Measurements from ENCODE around the gene MAP3K13. TPM values are rescaled to one million over a fixed set of nuclear protein-coding genes. Genes with fewer than 3 reads are reported as not detected.
A peak's percentile ranks its signal among the peaks of the same experiment; 100 is the strongest.

MAP3K13 gene
- total and polyA plus RNA-seq, 4 experiments from 2014 or later = 8.7 to 47.9 (median 25.4) TPM

GRCh38 chr3:185532901-185533300, 170.0 kb downstream of the MAP3K13 start:
- ChIA-PET CTCF (ENCODE audit: partially characterized antibody) (interaction anchor here (1.6 kb wide), 1 partner anchor 42 kb away, joined by 4 read pairs; no protein-coding TSS in a partner anchor), POLR2A (ENCODE audit: partially characterized antibody) (no interaction called here)
- Mint-ChIP-seq H3K4me3 (no peak overlapping the region), H3K4me1 (peaks cover 4 to 8% (median 7%) of the 10 kb centered on the region in 4 donors), H3K27me3 (peaks cover 0 to 1% of the 10 kb centered on the region in 2 donors), H3K9me3 (no peaks in the 10 kb centered on the region), H3K27ac (no peak overlapping the region), H3K36me3 (no peaks in the 10 kb centered on the region)
- no peak for DNase-seq
- H3K4me3 ChIP-seq (ENCODE audit: low read length in 2 of 2) = no peak overlapping the region
- H3K36me3 ChIP-seq (ENCODE audit: insufficient read depth, low read length) = no peaks in the 10 kb centered on the region
- H3K4me1 ChIP-seq (ENCODE audit: insufficient read depth, low read length) = peaks cover 7% of the 10 kb centered on the region
- H3K27ac ChIP-seq (ENCODE audit: low read depth, low read length) = no peak overlapping the region
- intact Hi-C loops (cut with micrococcal nuclease) = no loop called here
- no peaks in the 10 kb centered on the region for H3K27me3 ChIP-seq (ENCODE audit: insufficient read depth, low read length)
- no peaks in the 10 kb centered on the region for H3K9me3 ChIP-seq (ENCODE audit: control insufficient read depth in 1 of 2, low read length in 2 of 2)

- CTCF ChIA-PET (ENCODE audit: partially characterized antibody) = interaction anchor here (0.7 to 1.6 kb wide), 3 partner anchors 12 to 1008 kb away, joined by 3 to 4 read pairs (median 3); no protein-coding TSS in a partner anchor
- H3K4me1 ChIP-seq (ENCODE audit: insufficient read depth, low read length) = peaks cover 7% of the 10 kb centered on the region
- Mint-ChIP-seq H3K4me3 (no peak overlapping the region), H3K36me3 (no peaks in the 10 kb centered on the region), H3K9me3 (no peaks in the 10 kb centered on the region), H3K4me1 (peaks cover 4 to 8% (median 7%) of the 10 kb centered on the region in 4 donors), H3K27ac (no peak overlapping the region), H3K27me3 (peaks cover 0 to 1% of the 10 kb centered on the region in 2 donors)
- POLR2A ChIA-PET (ENCODE audit: partially characterized antibody) = no interaction called here
- H3K4me3 ChIP-seq (ENCODE audit: low read length in 2 of 2) = no peak overlapping the region
- H3K27ac ChIP-seq (ENCODE audit: low read depth, low read length) = no peak overlapping the region
- no peaks in the 10 kb centered on the region for H3K36me3 ChIP-seq (ENCODE audit: insufficient read depth, low read length)
- H3K27me3 ChIP-seq (ENCODE audit: insufficient read depth, low read length) = no peaks in the 10 kb centered on the region
- DNase-seq = no peak
- H3K9me3 ChIP-seq (ENCODE audit: control insufficient read depth in 1 of 2, low read length in 2 of 2) = no peaks in the 10 kb centered on the region
- intact Hi-C loops (cut with micrococcal nuclease) = no loop called here
Measured at GRCh38 chr3:185534511-185534910, 171.6 kb downstream of the MAP3K13 start.

GRCh38 chr3:185537369-185537970, 174.5 kb downstream of the MAP3K13 start:
- no peak for DNase-seq
- Histone ChIP-seq H3K27me3 (ENCODE audit: insufficient read depth, low read length) (no peaks in the 10 kb centered on the region), H3K9me3 (ENCODE audit: control insufficient read depth in 1 of 2, low read length in 2 of 2) (no peaks in the 10 kb centered on the region), H3K27ac (ENCODE audit: low read depth, low read length) (no peak overlapping the region), H3K36me3 (ENCODE audit: insufficient read depth, low read length) (no peaks in the 10 kb centered on the region), H3K4me3 (ENCODE audit: low read length in 2 of 2) (no peak overlapping the region), H3K4me1 (ENCODE audit: insufficient read depth, low read length) (peaks cover 7% of the 10 kb centered on the region)
- peak overlapping the region in 6 of 8 donors; percentile 5 to 74 (median 49) for H3K4me3 Mint-ChIP-seq
- H3K27ac Mint-ChIP-seq = peak overlapping the region in 5 of 7 donors; percentile 22 to 83 (median 49)
- intact Hi-C loops (cut with micrococcal nuclease) = no loop called here
- peaks cover 0 to 1% of the 10 kb centered on the region in 2 donors for H3K27me3 Mint-ChIP-seq
- H3K9me3 Mint-ChIP-seq = peaks cover 0 to 2% (median 0%) of the 10 kb centered on the region in 8 donors
- H3K4me1 Mint-ChIP-seq = peaks cover 4 to 8% (median 7%) of the 10 kb centered on the region in 4 donors
- CTCF ChIA-PET (ENCODE audit: partially characterized antibody) = interaction anchor here (0.8 to 1.5 kb wide), 2 partner anchors 20 to 122 kb away, joined by 3 to 4 read pairs; no protein-coding TSS in a partner anchor
- H3K36me3 Mint-ChIP-seq = no peaks in the 10 kb centered on the region
- POLR2A ChIA-PET (ENCODE audit: partially characterized antibody) = no interaction called here

Other genes starting within 250 kb of the MAP3K13 start
- not detected for gene C3orf70, start 210.1 kb upstream of the MAP3K13 start, total RNA-seq
- gene C3orf70, start 210.1 kb upstream of the MAP3K13 start, polyA plus RNA-seq = not detected
- 1 to 10 TPM; 1.2 to 1.6 TPM for gene EHHADH, start 109.1 kb upstream of the MAP3K13 start, total RNA-seq
- 1 to 10 TPM; 1.1 to 1.6 TPM for gene EHHADH, start 109.1 kb upstream of the MAP3K13 start, polyA plus RNA-seq
- gene TMEM41A, start 135.9 kb downstream of the MAP3K13 start, total RNA-seq = 10 to 100 TPM; 26.5 to 28.0 TPM
- 10 to 100 TPM; 22.2 to 23.6 TPM for gene TMEM41A, start 135.9 kb downstream of the MAP3K13 start, polyA plus RNA-seq
- not detected for gene LIPH, start 189.5 kb downstream of the MAP3K13 start, total RNA-seq
- not detected for gene LIPH, start 189.5 kb downstream of the MAP3K13 start, polyA plus RNA-seq
- 10 to 100 TPM; 46.0 to 54.3 TPM for gene SENP2, start 223.2 kb downstream of the MAP3K13 start, total RNA-seq
- 10 to 100 TPM; 11.5 to 20.2 TPM for gene SENP2, start 223.2 kb downstream of the MAP3K13 start, polyA plus RNA-seq